Spleen (tissue), 7 donors: ENCODE results near the gene CPNE2.

Source experiments
- CTCF ChIP-seq, 11 experiments: fragments of 200-600 bp in 7 of 11; fragments of 450-650 bp in 4 of 11; sonication (generic) in 4 of 11; IDR thresholded peaks in 8 of 11; conservative IDR thresholded peaks in 3 of 11; 1 replicate in 7 of 11; 2 replicates in 4 of 11; pipeline versions ENCODE4 v1.4.0 to v1.8.0; 2016 to 2021; ENCODE audit warnings: antibody characterized with exemption in 11 of 11, inconsistent platforms in 4 of 11, mild to moderate bottlenecking in 1 of 11
- POLR2A ChIP-seq, 3 donors: fragments of 450-650 bp; IDR thresholded peaks; one replicate each; pipeline ENCODE4 v1.5.1; 2017; ENCODE audit warnings: antibody characterized with exemption in 3 of 3, mild to moderate bottlenecking in 1 of 3
- donor health status: DM: no; HTN: no; CAD: no; lungs with moderate emphysema.
- donor health status: DM: no; HTN: no; CAD: no.
- donor health status: DM: no; HTN: no; CAD: no.

DNA sequence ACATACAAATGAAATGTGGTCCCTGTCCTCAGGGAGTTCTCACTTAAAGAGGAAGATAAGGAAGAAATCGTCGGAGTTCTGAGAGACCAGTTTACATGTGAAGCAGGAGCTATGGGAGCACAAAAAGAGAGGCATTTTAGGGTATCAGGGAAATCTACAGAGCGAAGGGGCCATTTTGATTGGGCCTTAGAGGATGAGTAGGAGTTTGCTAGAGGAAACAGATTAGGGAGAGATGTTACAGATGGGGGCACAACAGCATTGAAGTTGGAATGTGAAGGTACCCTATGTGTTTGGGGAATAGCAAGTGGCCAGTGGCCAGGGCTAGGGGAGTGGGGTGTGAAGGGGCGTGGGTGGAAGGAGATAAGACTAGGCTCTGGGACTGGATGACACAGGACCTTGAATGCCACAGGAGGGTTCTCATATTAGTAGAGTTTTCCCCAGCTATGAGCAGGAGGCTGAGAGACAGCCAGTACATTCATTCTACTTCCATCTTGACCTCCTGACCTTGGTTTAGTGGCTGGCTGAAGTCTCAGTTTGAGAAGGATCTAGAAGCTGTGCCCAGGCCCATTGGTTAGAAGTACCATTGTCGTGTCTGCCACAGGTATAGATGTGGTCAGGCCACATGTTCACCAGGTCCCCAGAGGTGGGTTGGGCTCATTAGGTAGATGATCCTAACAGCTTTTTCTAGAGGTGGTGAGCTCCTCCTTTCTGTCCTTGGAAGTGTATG is 34.8 kb downstream of the CPNE2 start:
- TF ChIP-seq CTCF (IDR thresholded peaks at IDR 0.05 in 8 of 11, conservative IDR thresholded peaks at IDR 0.05 in 3 of 11), result no peak
- TF ChIP-seq POLR2A (IDR thresholded peaks at IDR 0.05), result no peak
